Neutrophil (primary cell): ENCODE results near the gene CKMT2.

Experiments used
- H3K27ac ChIP-seq: fragments of 200-600 bp; sonication (generic); 2 replicates; pipeline ENCODE4 v1.5.1; 2016; ENCODE audit warnings: mild to moderate bottlenecking, moderate library complexity
- H3K27me3 ChIP-seq: fragments of 200-600 bp; sonication (generic); 2 replicates; pipeline ENCODE4 v1.6.0; 2016; ENCODE audit warnings: mild to moderate bottlenecking
- H3K36me3 ChIP-seq: fragments of 200-600 bp; sonication (generic); 2 replicates; pipeline ENCODE4 v1.5.1; 2017
- H3K4me1 ChIP-seq, 2 experiments: fragments of 200-600 bp in 1 of 2; sonication (generic) in 1 of 2; 1 replicate in 1 of 2; 2 replicates in 1 of 2; pipeline versions ENCODE4 v1.5.1 to v1.6.1; 2013 to 2016; ENCODE audit warnings: low read depth in 1 of 2, low read length in 1 of 2, mild to moderate bottlenecking in 1 of 2, moderate library complexity in 1 of 2; ENCODE audit not compliant: control insufficient read depth in 1 of 2, insufficient read depth in 1 of 2
- H3K4me3 ChIP-seq, 2 experiments: fragments of 200-600 bp in 1 of 2; sonication (generic) in 1 of 2; 1 replicate in 1 of 2; 2 replicates in 1 of 2; pipeline ENCODE4 v1.5.1; 2013 to 2016; ENCODE audit warnings: low read depth in 1 of 2, low read length in 1 of 2, mild to moderate bottlenecking in 1 of 2, moderate library complexity in 1 of 2
- H3K9me3 ChIP-seq: fragments of 200-600 bp; sonication (generic); 2 replicates; pipeline ENCODE4 v1.5.1; 2016
- CTCF ChIP-seq: fragments of 200-600 bp; sonication (generic); IDR thresholded peaks from 2 replicates; pipeline ENCODE4 v1.5.1; 2016; ENCODE audit warnings: antibody characterized with exemption

Gene CKMT2

GRCh38 chr5:81233080-81233634 lies at the start of gene CKMT2:
Gene CKMT2, plus strand, starts transcription at chr5:81233322. Its CDS starts 17,811 bp downstream, at chr5:81251133.
- no peak within 1 kb of the TSS for H3K27ac ChIP-seq

GRCh38 chr5:81183811-81184748 lies 49.0 kb upstream of the CKMT2 start:
- H3K4me1 ChIP-seq = no peaks in the 10 kb centered on the region
- no peaks in the 10 kb centered on the region for H3K9me3 ChIP-seq
- no peaks in the 10 kb centered on the region for H3K36me3 ChIP-seq
- no peak overlapping the region for H3K27ac ChIP-seq
- no peak overlapping the region for H3K4me3 ChIP-seq
- H3K27me3 ChIP-seq = no peaks in the 10 kb centered on the region
- TF ChIP-seq CTCF = no peak

More at GRCh38 chr5:81233080-81233634, at the start of gene CKMT2:
- Histone ChIP-seq H3K9me3 (no peaks in the 10 kb centered on the region), H3K27me3 (peaks cover 31% of the 10 kb centered on the region), H3K36me3 (no peaks in the 10 kb centered on the region), H3K4me1 (peaks cover 0 to 4% of the 10 kb centered on the region in 2 experiments), H3K4me3 (no peak within 1 kb of the TSS)
- TF ChIP-seq CTCF = no peak

- no peak overlapping the region for H3K27ac ChIP-seq
Measured at GRCh38 chr5:81184749-81185110, 48.4 kb upstream of the CKMT2 start.

GRCh38 chr5:81187885-81188284 lies 45.2 kb upstream of the CKMT2 start:
- no peak overlapping the region for H3K4me3 ChIP-seq
- no peak overlapping the region for H3K27ac ChIP-seq
- peaks cover 7% of the 10 kb centered on the region for H3K27me3 ChIP-seq
- H3K4me1 ChIP-seq = no peaks in the 10 kb centered on the region
- TF ChIP-seq CTCF = no peak
- H3K9me3 ChIP-seq = no peaks in the 10 kb centered on the region
- H3K36me3 ChIP-seq = no peaks in the 10 kb centered on the region

More at GRCh38 chr5:81184749-81185110, 48.4 kb upstream of the CKMT2 start:
- H3K27me3 ChIP-seq = no peaks in the 10 kb centered on the region
- no peaks in the 10 kb centered on the region for H3K4me1 ChIP-seq
- no peak for TF ChIP-seq CTCF
- H3K4me3 ChIP-seq = no peak overlapping the region
- no peaks in the 10 kb centered on the region for H3K36me3 ChIP-seq
- H3K9me3 ChIP-seq = no peaks in the 10 kb centered on the region

- peaks cover 9% of the 10 kb centered on the region for H3K27me3 ChIP-seq
Measured at GRCh38 chr5:81188962-81189361, 44.2 kb upstream of the CKMT2 start.

More at GRCh38 chr5:81188962-81189361, 44.2 kb upstream of the CKMT2 start:
- Histone ChIP-seq H3K9me3 (no peaks in the 10 kb centered on the region), H3K4me3 (no peak overlapping the region), H3K36me3 (no peaks in the 10 kb centered on the region), H3K4me1 (no peaks in the 10 kb centered on the region), H3K27ac (no peak overlapping the region)
- no peak for TF ChIP-seq CTCF
